Measurements from ENCODE around the gene NFXL1.

DNA sequence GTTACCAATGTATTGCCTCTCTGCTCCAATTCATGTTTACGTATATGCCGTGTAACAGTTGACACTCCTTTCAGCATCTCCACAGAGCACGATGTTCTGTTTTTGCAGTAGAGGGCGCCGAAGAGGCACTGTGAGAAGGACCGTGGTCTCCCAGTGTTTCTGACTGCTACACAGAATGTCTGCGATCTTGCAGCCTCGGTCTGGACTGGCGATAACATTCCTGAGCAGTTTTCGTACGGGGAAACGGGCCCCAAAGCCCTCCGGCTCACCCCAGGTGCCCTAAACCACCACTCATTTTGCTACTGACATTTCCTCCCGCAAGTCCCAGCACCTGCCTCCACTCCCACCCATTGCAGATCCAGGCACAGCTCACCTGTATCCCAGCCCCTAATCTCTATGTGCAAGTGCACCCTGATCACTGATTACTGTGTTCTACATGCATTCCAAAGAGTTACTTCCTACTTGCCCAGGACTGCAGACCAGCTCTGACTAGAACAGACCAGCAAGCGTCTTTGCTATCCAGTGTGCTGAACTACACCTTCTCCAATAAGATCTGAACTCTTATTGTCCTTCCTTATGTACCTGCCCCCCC is 12.4 kb upstream of the NFXL1 start:
- TF ChIP-seq, protein P1, sequence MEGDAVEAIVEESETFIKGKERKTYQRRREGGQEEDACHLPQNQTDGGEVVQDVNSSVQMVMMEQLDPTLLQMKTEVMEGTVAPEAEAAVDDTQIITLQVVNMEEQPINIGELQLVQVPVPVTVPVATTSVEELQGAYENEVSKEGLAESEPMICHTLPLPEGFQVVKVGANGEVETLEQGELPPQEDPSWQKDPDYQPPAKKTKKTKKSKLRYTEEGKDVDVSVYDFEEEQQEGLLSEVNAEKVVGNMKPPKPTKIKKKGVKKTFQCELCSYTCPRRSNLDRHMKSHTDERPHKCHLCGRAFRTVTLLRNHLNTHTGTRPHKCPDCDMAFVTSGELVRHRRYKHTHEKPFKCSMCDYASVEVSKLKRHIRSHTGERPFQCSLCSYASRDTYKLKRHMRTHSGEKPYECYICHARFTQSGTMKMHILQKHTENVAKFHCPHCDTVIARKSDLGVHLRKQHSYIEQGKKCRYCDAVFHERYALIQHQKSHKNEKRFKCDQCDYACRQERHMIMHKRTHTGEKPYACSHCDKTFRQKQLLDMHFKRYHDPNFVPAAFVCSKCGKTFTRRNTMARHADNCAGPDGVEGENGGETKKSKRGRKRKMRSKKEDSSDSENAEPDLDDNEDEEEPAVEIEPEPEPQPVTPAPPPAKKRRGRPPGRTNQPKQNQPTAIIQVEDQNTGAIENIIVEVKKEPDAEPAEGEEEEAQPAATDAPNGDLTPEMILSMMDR (IDR thresholded peaks at IDR 0.05) = no peak
- no peak for TF ChIP-seq POLR2A (IDR thresholded peaks at IDR 0.05)
